Endothelial cell of hepatic sinusoid (primary cell): ENCODE measurements around the gene JAK2.
"Not testable (repeated sequence)": the region's sequence is repeated elsewhere in the genome, so short reads cannot be mapped to it uniquely, and the experiment has no call there.

Source experiments
- in situ Hi-C: cut with HindIII; loops from 2 replicates; pipeline ENCODE4 v1.10.0; 2017; ENCODE audit warnings: low sequenced_read_pairs

Gene JAK2

GRCh38 chr9:5040730-5041389 is 55.8 kb downstream of the JAK2 start:
- in situ Hi-C loops = no loop called here

GRCh38 chr9:5041390-5042115 is 56.5 kb downstream of the JAK2 start:
- in situ Hi-C loops = no loop called here

GRCh38 chr9:5042661-5043178 is 57.6 kb downstream of the JAK2 start:
- in situ Hi-C loops = no loop called here

- in situ Hi-C loops = no loop called here
Measured at GRCh38 chr9:5043381-5043780, 58.3 kb downstream of the JAK2 start.

GRCh38 chr9:5044160-5044559 is 59.1 kb downstream of the JAK2 start:
- in situ Hi-C loops = no loop called here

GRCh38 chr9:5052838-5053237 is 67.8 kb downstream of the JAK2 start:
- in situ Hi-C loops = no loop called here

- in situ Hi-C loops = no loop called here
Measured at GRCh38 chr9:5062631-5063030, 77.6 kb downstream of the JAK2 start.

- in situ Hi-C loops = no loop called here
Measured at GRCh38 chr9:5072871-5073270, 87.8 kb downstream of the JAK2 start.

GRCh38 chr9:5073701-5074100 is 88.6 kb downstream of the JAK2 start:
- in situ Hi-C loops = no loop called here

GRCh38 chr9:5085993-5086392 is 100.9 kb downstream of the JAK2 start:
- in situ Hi-C loops = no loop called here

GRCh38 chr9:5089737-5090136 is 104.7 kb downstream of the JAK2 start:
- in situ Hi-C loops = no loop called here

GRCh38 chr9:5095795-5096194 is 110.7 kb downstream of the JAK2 start:
- in situ Hi-C loops = no loop called here

GRCh38 chr9:5099466-5099865 is 114.4 kb downstream of the JAK2 start:
- in situ Hi-C loops = no loop called here

GRCh38 chr9:5101127-5101526 is 116.1 kb downstream of the JAK2 start:
- in situ Hi-C loops = not testable (repeated sequence)

- in situ Hi-C loops = not testable (repeated sequence)
Measured at GRCh38 chr9:5106517-5106916, 121.4 kb downstream of the JAK2 start.

- in situ Hi-C loops = no loop called here
Measured at GRCh38 chr9:5110867-5111681, 126.0 kb downstream of the JAK2 start.

GRCh38 chr9:5111696-5112095 is 126.6 kb downstream of the JAK2 start:
- in situ Hi-C loops = no loop called here

GRCh38 chr9:5112109-5112592 is 127.1 kb downstream of the JAK2 start:
- in situ Hi-C loops = no loop called here

GRCh38 chr9:5112646-5113045 is 127.6 kb downstream of the JAK2 start:
- in situ Hi-C loops = no loop called here

GRCh38 chr9:5113523-5113922 is 128.5 kb downstream of the JAK2 start:
- in situ Hi-C loops = no loop called here

GRCh38 chr9:5113994-5114748 is 129.1 kb downstream of the JAK2 start:
- in situ Hi-C loops = no loop called here
